T-helper 9 cell (primary cell): ENCODE data around the gene CDH23.

ENCODE experiments used
- DNase-seq: peaks from one replicate; pipeline ENCODE4 v3.0.0-alpha.2; 2020

Gene CDH23

DNA sequence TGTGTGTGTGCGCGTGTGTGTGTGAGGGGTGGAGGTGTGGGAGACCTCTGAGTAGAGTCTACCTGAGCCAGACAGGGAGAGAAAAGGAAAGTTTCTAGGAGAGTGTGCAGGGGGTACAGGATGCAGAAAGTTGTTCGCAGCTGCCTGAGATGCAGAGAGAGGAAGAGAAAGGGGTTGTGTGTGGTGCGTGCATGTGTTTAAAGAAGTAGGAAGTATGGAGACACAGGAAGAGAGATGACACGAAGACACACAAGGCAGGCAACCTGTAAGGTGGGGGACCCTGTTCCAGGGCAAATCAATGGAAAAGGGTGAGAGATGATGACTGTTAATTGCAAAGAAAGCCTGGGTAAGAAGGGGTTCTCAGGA, 270.6 kb downstream of the CDH23 start:
- DNase-seq = no peak

- no peak for DNase-seq
These were observed 275.6 kb downstream of the CDH23 start for GRCh38 chr10:71671994-71672946.

DNA sequence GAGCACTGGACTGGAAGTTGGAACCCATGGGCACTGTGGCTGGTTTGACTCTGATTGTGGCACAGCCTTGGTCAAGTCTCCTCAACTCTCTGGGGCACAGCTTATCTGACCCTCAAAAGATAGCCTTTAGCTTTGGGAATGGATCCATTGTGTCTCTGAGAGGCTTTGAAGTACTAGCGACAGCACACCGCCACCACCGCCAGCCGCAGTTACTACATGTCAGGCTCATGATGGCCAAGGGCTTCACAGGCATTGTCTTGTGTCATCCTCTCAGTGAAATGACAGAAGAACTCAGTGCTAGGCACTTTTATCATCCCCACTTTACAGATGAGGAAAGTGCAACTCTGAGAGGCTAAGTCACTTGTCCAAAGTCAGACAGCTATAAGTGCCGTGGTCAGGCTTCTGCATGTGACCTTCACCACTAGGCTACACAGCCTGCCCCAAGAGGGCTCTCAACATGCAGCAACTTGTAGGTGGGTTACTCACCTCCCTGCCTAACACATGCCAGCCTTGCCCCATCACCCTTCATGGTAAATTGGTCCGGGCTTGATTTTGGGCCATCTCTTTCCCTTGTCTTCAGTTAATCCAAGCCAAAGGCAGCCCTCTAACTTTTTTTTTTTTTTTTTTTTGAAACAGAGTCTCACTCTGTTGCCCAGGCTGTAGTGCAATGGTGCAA, 278.7 kb downstream of the CDH23 start:
- DNase-seq = no peak

GRCh38 chr10:71677261-71677660, 280.5 kb downstream of the CDH23 start:
- no peak for DNase-seq

DNA sequence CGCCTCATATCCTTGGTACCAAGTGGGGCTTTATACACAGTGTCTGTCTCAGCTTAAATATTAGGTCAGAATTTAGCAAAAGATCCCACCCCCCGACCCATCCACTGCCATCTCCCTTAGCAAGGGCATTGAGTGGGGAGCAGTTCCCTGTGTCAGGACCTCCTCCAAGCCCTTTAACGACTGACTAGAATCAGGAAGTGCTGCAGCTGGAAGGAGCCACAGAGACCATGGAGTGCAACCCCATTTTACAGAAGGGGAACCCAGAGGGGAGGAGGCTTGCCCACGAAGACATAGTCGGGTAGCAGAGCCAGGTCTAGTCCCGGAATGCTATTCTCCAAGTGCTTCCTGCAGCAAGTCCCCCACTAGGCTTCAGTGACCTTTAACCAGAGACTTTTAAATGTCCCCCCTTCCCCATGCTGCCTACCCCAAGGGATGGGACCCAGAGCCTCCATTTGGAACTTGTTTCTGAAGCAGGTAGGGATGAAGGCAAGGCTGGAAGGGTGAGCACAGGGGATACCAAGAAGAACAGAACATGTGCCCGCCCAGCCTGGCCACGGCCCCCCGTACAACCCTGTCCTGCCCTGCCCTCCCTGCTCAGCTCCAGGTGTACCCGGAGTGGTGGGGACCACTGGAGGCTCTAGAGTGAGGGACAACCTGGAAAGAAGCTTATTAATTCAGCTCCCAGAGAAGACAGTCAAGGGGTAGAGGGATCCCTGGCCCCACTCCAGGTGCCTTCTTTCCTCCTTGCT, 281.5 kb downstream of the CDH23 start:
- no peak for DNase-seq

DNA sequence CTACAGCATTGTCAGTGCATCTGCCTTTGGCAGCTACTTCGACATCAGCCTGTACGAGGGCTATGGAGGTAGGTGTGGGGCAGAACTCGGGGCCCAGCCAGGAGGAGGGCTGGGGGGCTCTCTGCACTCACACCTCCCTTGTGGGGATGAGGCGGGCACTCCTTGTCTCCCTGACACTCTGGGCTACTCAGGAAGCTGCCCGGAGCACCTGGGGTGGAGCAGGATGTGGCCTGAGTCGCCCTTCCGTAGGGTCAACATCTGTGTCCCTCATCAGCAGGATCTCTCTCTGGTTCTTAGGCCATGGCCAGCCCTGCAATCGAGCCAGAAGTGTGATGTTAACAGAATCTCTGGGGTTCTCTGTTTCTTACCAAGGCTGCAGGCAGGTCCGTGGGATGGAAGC, 282.7 kb downstream of the CDH23 start:
- no peak for DNase-seq

- no peak for DNase-seq
These were observed 285.3 kb downstream of the CDH23 start for GRCh38 chr10:71681977-71682376.

- DNase-seq = no peak
These were observed 286.6 kb downstream of the CDH23 start for GRCh38 chr10:71683301-71683700.

DNA sequence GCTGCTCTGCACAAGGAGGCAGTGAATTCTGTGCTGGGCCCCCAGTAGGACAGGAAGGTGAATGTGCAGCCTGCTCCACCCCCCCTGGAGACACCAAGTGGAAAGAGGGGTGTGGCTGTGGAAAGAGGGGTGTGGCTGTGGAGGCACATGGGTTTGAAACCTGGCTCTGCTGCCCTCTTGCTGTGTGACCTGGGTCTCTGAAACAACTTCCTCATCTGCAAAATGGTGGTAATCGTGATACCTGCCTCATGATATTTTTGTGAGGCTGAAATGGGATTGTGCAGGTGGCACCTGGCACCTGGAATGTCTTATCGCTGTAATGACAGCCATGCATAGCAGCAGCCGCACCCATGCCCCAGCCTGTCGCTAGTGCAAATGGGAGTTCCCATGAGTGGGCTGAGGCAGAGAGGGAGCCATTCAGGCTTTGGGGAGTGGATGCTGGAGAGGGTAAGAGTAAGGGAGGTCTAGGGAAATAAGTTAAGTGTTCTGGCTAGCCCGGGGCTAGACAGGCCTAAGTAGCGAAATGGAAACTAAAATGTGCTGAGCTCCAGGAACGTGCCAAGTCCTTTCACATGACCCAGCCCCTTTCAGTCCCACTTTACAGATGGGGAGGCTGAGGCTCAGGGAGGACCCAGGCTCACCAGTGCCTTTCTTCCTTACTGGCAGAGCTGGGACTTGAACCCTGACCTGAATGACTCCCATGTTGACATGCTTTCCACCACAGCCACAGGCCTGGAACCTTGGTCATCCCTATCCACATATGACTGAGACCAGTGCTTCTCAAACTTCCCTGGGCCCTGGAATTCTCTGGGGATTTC, 287.8 kb downstream of the CDH23 start:
- no peak for DNase-seq

GRCh38 chr10:71685554-71686232, 289.0 kb downstream of the CDH23 start:
- no peak for DNase-seq

- DNase-seq = no peak
These were observed 290.4 kb downstream of the CDH23 start for GRCh38 chr10:71687077-71687476.

- DNase-seq = no peak
These were observed 290.8 kb downstream of the CDH23 start for GRCh38 chr10:71687480-71687879.

GRCh38 chr10:71688256-71688655, 291.5 kb downstream of the CDH23 start:
- no peak for DNase-seq

- DNase-seq = no peak
These were observed 293.5 kb downstream of the CDH23 start for GRCh38 chr10:71690094-71690720.

GRCh38 chr10:71691405-71691804, 294.7 kb downstream of the CDH23 start:
- no peak for DNase-seq

GRCh38 chr10:71692598-71693306, 296.0 kb downstream of the CDH23 start:
- no peak for DNase-seq

DNA sequence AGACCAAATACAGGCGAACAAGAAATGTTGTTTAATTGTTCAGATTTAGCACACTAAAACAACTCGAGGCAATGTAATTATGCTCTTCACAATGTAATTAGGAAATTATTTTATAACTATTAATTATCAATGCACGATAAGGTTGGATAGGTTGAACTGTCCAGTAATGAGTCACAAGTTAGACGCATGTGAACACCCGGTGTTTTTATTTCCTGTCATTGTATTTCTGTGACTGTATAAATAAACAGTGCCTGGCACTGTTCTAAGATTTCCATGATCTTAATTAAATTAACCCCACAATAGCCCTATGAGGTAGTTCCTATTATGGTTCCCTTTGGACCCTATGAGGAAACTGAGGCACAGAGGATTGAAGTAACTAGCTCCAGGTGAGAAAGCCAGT, 296.7 kb downstream of the CDH23 start:
- DNase-seq = no peak

DNA sequence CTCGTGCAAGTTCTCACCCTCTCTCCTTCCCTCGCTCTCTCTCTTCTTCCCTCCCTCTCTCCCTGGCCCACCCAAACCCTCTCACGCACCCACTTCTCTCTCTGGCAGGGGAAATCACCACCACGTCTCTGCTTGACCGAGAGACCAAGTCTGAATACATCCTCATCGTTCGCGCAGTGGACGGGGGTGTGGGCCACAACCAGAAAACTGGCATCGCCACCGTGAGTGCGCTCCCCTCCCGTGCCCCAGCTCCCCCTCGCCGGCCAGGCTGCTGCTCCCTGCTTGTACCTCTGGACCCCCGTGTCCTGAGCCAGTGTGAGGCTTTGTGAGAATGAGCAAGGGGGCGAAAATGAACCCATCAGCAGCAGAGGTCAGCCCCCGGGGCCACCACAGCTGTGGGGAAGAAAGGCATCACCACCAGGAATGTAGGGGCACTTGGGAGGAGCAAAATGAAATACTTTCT, 297.4 kb downstream of the CDH23 start:
- no peak for DNase-seq

GRCh38 chr10:71694567-71694968, 297.8 kb downstream of the CDH23 start:
- DNase-seq = no peak
